ENCODE data around the gene NOTCH1. TPM values are rescaled to one million over a fixed set of nuclear protein-coding genes. Genes with fewer than 3 reads are reported as not detected.

The NOTCH1 gene
- total and polyA plus RNA-seq, 2 of the 8 experiments (the other 6 are each of a cell fraction or from before 2014, with no cell fraction given), result 6.9 to 55.6 TPM

DNA sequence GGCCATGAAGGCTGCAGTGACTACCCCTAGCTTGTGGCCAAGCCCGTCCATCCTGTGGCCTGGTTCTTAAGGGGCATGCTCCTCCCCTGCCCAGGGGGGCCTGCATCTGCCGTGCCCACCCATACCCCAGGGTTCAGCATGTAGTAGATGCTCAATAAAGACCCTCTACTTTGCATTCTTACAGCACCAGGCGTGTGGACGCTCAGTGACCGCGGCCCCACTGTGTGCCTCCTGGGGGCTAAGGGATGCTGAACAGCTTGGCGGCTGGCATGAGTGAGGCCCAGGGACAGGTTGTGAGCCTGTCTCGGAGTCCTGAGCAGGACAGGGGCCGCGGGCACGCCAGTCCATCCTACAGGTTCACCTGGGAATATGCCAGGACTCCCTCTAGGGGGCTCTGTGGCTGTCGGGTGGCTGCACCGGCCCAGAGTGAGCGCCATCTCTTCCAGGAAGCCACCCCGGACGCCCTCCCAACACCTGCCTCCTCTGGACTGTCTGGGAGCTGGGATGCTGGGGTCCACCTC lies 9.1 kb downstream of the NOTCH1 start:
- no peak overlapping the region for H3K14ac ChIP-seq (ENCODE audit: insufficient read length)
- no peak overlapping the region for H2AK5ac ChIP-seq (ENCODE audit: low read depth, low read length)
- no peak overlapping the region for H3K56ac ChIP-seq (replicated peaks; ENCODE audit: insufficient read length, low read depth, low read length)
- H3K4me1 ChIP-seq (replicated peaks in 1 of 4; ENCODE audit: control insufficient read depth in 3 of 4, insufficient read depth in 4 of 4, low read length in 3 of 4), result peaks cover 0 to 10% (median 0%) of the 10 kb centered on the region in 4 experiments; a peak in 1 of 7 replicates
- H2BK12ac ChIP-seq (ENCODE audit: low read depth, low read length), result no peak overlapping the region
- no peaks in the 10 kb centered on the region for H3K27me3 ChIP-seq (replicated peaks in 1 of 4; ENCODE audit: control insufficient read depth in 3 of 4, extremely low read depth in 1 of 4, insufficient read depth in 3 of 4, low read length in 3 of 4)
- no peak overlapping the region for H3K4me2 ChIP-seq (ENCODE audit: insufficient read depth in 1 of 2, low read depth in 2 of 2, low read length in 2 of 2)
- no peak overlapping the region for H4K8ac ChIP-seq (ENCODE audit: extremely low read depth, insufficient read depth, low read length)
- no peaks in the 10 kb centered on the region for H3K9me3 ChIP-seq (ENCODE audit: insufficient read depth in 2 of 2, low read depth in 1 of 2, low read length in 1 of 2)
- no peak overlapping the region for H4K91ac ChIP-seq (replicated peaks; ENCODE audit: insufficient read length, low read length)
- no peak overlapping the region for H3K4me3 ChIP-seq (ENCODE audit: extremely low read depth in 1 of 4, insufficient read depth in 2 of 4, low read depth in 3 of 4, low read length in 4 of 4)
- H3K79me1 ChIP-seq (ENCODE audit: low read depth, low read length), result peaks cover 27% of the 10 kb centered on the region
- DNase-seq (ENCODE audit: low read depth in 1 of 2, low spot score in 2 of 2) (no peak), FAIRE-seq (no peak)
- 90% methylated on average over 16 of the region's 16 CpGs; no CpG with 5 or more reads in 1 of the 2 experiments for WGBS, 2 experiments (ENCODE audit: extremely low coverage in 1 of 2, insufficient coverage in 1 of 2, insufficient read length in 1 of 2, insufficient replicate concordance in 2 of 2, low coverage in 1 of 2, low lambda C conversion rate in 2 of 2, missing lambda C conversion rate in 1 of 2)
- H4K5ac ChIP-seq (ENCODE audit: insufficient read length, low read depth, low read length), result no peak overlapping the region
- H3K23ac ChIP-seq (ENCODE audit: insufficient read length), result no peak overlapping the region
- CTCF ChIA-PET (ENCODE audit: partially characterized antibody), result interaction anchor here (0.5 to 6.2 kb wide), 17 partner anchors 12 to 569 kb away, joined by 3 to 72 read pairs (median 3); no protein-coding TSS in a partner anchor
- POLR2A ChIA-PET (ENCODE audit: partially characterized antibody), result interaction anchor here (1.0 kb wide), 1 partner anchor 28 kb away, joined by 3 read pairs; no protein-coding TSS in a partner anchor
- H3K79me2 ChIP-seq (ENCODE audit: control insufficient read depth in 1 of 2, insufficient read depth in 2 of 2, low read length in 2 of 2), result peaks cover 0 to 84% of the 10 kb centered on the region in 2 experiments; a peak in 3 of 4 replicates
- no peak overlapping the region for H2BK20ac ChIP-seq (ENCODE audit: low read length)
- no peak overlapping the region for H2BK120ac ChIP-seq (replicated peaks; ENCODE audit: low read depth, low read length)
- H3K4ac ChIP-seq (replicated peaks; ENCODE audit: insufficient read length, low read depth, low read length), result no peak overlapping the region
- H2BK15ac ChIP-seq (ENCODE audit: low read length), result no peak overlapping the region
- peaks cover 28 to 56% of the 10 kb centered on the region in 2 experiments for H4K20me1 ChIP-seq (replicated peaks in 1 of 2; ENCODE audit: control insufficient read depth in 1 of 2, insufficient read depth in 2 of 2, low read length in 2 of 2)
- H2AFZ ChIP-seq (ENCODE audit: low read length), result no peak overlapping the region
- no peak overlapping the region for H2BK5ac ChIP-seq (ENCODE audit: low read depth, low read length)
- H3K23me2 ChIP-seq (ENCODE audit: low read depth, low read length), result no peaks in the 10 kb centered on the region
- no peak overlapping the region for H3K18ac ChIP-seq (ENCODE audit: extremely low read depth, low read length)
- TF ChIP-seq GABPA (IDR thresholded peaks at IDR 0.05; ENCODE audit: borderline replicate concordance, insufficient read depth, low read length), result peak; percentile 46; the same call in 1 of the 2 replicates
- peak; percentile 25 to 57; a peak in 3 of 4 replicates for TF ChIP-seq RAD21 (IDR thresholded peaks at IDR 0.05 in 1 of 2, conservative IDR thresholded peaks at IDR 0.05 in 1 of 2; ENCODE audit: low read depth in 2 of 2, low read length in 2 of 2)
- no peak for TF ChIP-seq PHF8 (conservative IDR thresholded peaks at IDR 0.05; ENCODE audit: low read depth, low read length)
- no peak for TF ChIP-seq FOSL1 (IDR thresholded peaks at IDR 0.05; ENCODE audit: insufficient read depth, low read depth, low read length)
- TF ChIP-seq CBX8 (IDR thresholded peaks at IDR 0.05; ENCODE audit: borderline replicate concordance, low read depth, low read length), result no peak
- TF ChIP-seq, protein P1, sequence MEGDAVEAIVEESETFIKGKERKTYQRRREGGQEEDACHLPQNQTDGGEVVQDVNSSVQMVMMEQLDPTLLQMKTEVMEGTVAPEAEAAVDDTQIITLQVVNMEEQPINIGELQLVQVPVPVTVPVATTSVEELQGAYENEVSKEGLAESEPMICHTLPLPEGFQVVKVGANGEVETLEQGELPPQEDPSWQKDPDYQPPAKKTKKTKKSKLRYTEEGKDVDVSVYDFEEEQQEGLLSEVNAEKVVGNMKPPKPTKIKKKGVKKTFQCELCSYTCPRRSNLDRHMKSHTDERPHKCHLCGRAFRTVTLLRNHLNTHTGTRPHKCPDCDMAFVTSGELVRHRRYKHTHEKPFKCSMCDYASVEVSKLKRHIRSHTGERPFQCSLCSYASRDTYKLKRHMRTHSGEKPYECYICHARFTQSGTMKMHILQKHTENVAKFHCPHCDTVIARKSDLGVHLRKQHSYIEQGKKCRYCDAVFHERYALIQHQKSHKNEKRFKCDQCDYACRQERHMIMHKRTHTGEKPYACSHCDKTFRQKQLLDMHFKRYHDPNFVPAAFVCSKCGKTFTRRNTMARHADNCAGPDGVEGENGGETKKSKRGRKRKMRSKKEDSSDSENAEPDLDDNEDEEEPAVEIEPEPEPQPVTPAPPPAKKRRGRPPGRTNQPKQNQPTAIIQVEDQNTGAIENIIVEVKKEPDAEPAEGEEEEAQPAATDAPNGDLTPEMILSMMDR (IDR thresholded peaks at IDR 0.05; ENCODE audit: control extremely low read depth in 1 of 3, insufficient read depth in 1 of 3, low read depth in 1 of 3, low read length in 3 of 3), result peak in 2 of 3 experiments; percentile 58; a peak in 3 of 4 replicates
- no peak for TF ChIP-seq CTBP2 (IDR thresholded peaks at IDR 0.05; ENCODE audit: borderline replicate concordance, insufficient read depth, insufficient read length, low read length)
- TF ChIP-seq CBX5 (IDR thresholded peaks at IDR 0.05; ENCODE audit: low read depth, low read length), result no peak
- H3K36me3 ChIP-seq (ENCODE audit: control insufficient read depth in 2 of 4, insufficient read depth in 4 of 4, low read length in 3 of 4), result peaks cover 0 to 8% (median 1%) of the 10 kb centered on the region in 4 experiments; a peak in 3 of 8 replicates
- H3K27ac ChIP-seq (ENCODE audit: low read depth, low read length), result no peak overlapping the region
- no peak overlapping the region; a peak in 1 of 7 replicates for H3K9ac ChIP-seq (replicated peaks in 1 of 4; ENCODE audit: extremely low read depth in 1 of 4, low read depth in 3 of 4, low read length in 3 of 4)
